ENCODE data around the gene CA10. TPM values are rescaled to one million over a fixed set of nuclear protein-coding genes. Genes with fewer than 3 reads are reported as not detected.

The CA10 gene
- total RNA-seq, 1 experiment from 2014 or later: not detected

GRCh38 chr17:51819341-51820219 lies 338.9 kb downstream of the CA10 start:
- H3K4me3 ChIP-seq: no peak overlapping the region
- H3K4me1 ChIP-seq (replicated peaks): no peaks in the 10 kb centered on the region; the same call in 1 of the 2 replicates
- no peaks in the 10 kb centered on the region for H3K36me3 ChIP-seq
- no peak overlapping the region for H3K27ac ChIP-seq
- DNase-seq (ENCODE audit: low read depth in 1 of 2, low spot score in 2 of 2): no peak
- H3K27me3 ChIP-seq (replicated peaks): no peaks in the 10 kb centered on the region
- H3K9me3 ChIP-seq (replicated peaks): no peaks in the 10 kb centered on the region

- H3K27me3 ChIP-seq (replicated peaks): no peaks in the 10 kb centered on the region
- no peak for DNase-seq (ENCODE audit: low read depth in 1 of 2, low spot score in 2 of 2)
- no peaks in the 10 kb centered on the region for H3K36me3 ChIP-seq
- no peaks in the 10 kb centered on the region; the same call in 1 of the 2 replicates for H3K4me1 ChIP-seq (replicated peaks)
- H3K27ac ChIP-seq: no peak overlapping the region
- H3K9me3 ChIP-seq (replicated peaks): no peaks in the 10 kb centered on the region
- H3K4me3 ChIP-seq: no peak overlapping the region
Measured at GRCh38 chr17:51818777-51819176, 339.7 kb downstream of the CA10 start.

GRCh38 chr17:51817955-51818354 lies 340.6 kb downstream of the CA10 start:
- no peak overlapping the region for H3K4me3 ChIP-seq
- H3K27ac ChIP-seq: no peak overlapping the region
- no peaks in the 10 kb centered on the region for H3K36me3 ChIP-seq
- H3K27me3 ChIP-seq (replicated peaks): no peaks in the 10 kb centered on the region
- no peak for DNase-seq (ENCODE audit: low read depth in 1 of 2, low spot score in 2 of 2)
- H3K9me3 ChIP-seq (replicated peaks): no peaks in the 10 kb centered on the region
- no peaks in the 10 kb centered on the region; the same call in 1 of the 2 replicates for H3K4me1 ChIP-seq (replicated peaks)

- Histone ChIP-seq H3K36me3 (no peaks in the 10 kb centered on the region), H3K4me3 (no peak overlapping the region), H3K4me1 (replicated peaks) (no peaks in the 10 kb centered on the region; the same call in 1 of the 2 replicates), H3K27ac (no peak overlapping the region), H3K27me3 (replicated peaks) (no peaks in the 10 kb centered on the region), H3K9me3 (replicated peaks) (no peaks in the 10 kb centered on the region)
- DNase-seq (ENCODE audit: low read depth in 1 of 2, low spot score in 2 of 2): no peak
Measured at GRCh38 chr17:51817117-51817516, 341.4 kb downstream of the CA10 start.

- no peak for DNase-seq (ENCODE audit: low read depth in 1 of 2, low spot score in 2 of 2)
- no peaks in the 10 kb centered on the region for H3K27me3 ChIP-seq (replicated peaks)
- no peaks in the 10 kb centered on the region; the same call in 1 of the 2 replicates for H3K4me1 ChIP-seq (replicated peaks)
- no peaks in the 10 kb centered on the region for H3K36me3 ChIP-seq
- H3K27ac ChIP-seq: no peak overlapping the region
- H3K4me3 ChIP-seq: no peak overlapping the region
- no peaks in the 10 kb centered on the region for H3K9me3 ChIP-seq (replicated peaks)
Measured at GRCh38 chr17:51815097-51815496, 343.4 kb downstream of the CA10 start.

GRCh38 chr17:51814521-51814920 lies 344.0 kb downstream of the CA10 start:
- Histone ChIP-seq H3K27ac (no peak overlapping the region), H3K4me3 (no peak overlapping the region), H3K36me3 (no peaks in the 10 kb centered on the region), H3K4me1 (replicated peaks) (no peaks in the 10 kb centered on the region; the same call in 1 of the 2 replicates), H3K27me3 (replicated peaks) (no peaks in the 10 kb centered on the region), H3K9me3 (replicated peaks) (no peaks in the 10 kb centered on the region)
- no peak for DNase-seq (ENCODE audit: low read depth in 1 of 2, low spot score in 2 of 2)

GRCh38 chr17:51813784-51814174 lies 344.7 kb downstream of the CA10 start:
- H3K27ac ChIP-seq: no peak overlapping the region
- no peak for DNase-seq (ENCODE audit: low read depth in 1 of 2, low spot score in 2 of 2)
- H3K4me3 ChIP-seq: no peak overlapping the region
- H3K36me3 ChIP-seq: no peaks in the 10 kb centered on the region
- no peaks in the 10 kb centered on the region; the same call in 1 of the 2 replicates for H3K4me1 ChIP-seq (replicated peaks)
- H3K9me3 ChIP-seq (replicated peaks): no peaks in the 10 kb centered on the region
- H3K27me3 ChIP-seq (replicated peaks): no peaks in the 10 kb centered on the region

GRCh38 chr17:51813140-51813783 lies 345.3 kb downstream of the CA10 start:
- no peaks in the 10 kb centered on the region for H3K36me3 ChIP-seq
- H3K4me1 ChIP-seq (replicated peaks): no peaks in the 10 kb centered on the region; the same call in 1 of the 2 replicates
- H3K27ac ChIP-seq: no peak overlapping the region
- no peaks in the 10 kb centered on the region for H3K9me3 ChIP-seq (replicated peaks)
- no peak overlapping the region for H3K4me3 ChIP-seq
- no peaks in the 10 kb centered on the region for H3K27me3 ChIP-seq (replicated peaks)
- no peak for DNase-seq (ENCODE audit: low read depth in 1 of 2, low spot score in 2 of 2)

GRCh38 chr17:51807460-51807859 lies 351.1 kb downstream of the CA10 start:
- H3K27ac ChIP-seq: no peak overlapping the region
- H3K4me1 ChIP-seq (replicated peaks): no peaks in the 10 kb centered on the region
- no peak overlapping the region for H3K4me3 ChIP-seq
- DNase-seq (ENCODE audit: low read depth in 1 of 2, low spot score in 2 of 2): no peak
- H3K9me3 ChIP-seq (replicated peaks): no peaks in the 10 kb centered on the region
- H3K36me3 ChIP-seq: no peaks in the 10 kb centered on the region
- no peaks in the 10 kb centered on the region for H3K27me3 ChIP-seq (replicated peaks)

- no peaks in the 10 kb centered on the region for H3K9me3 ChIP-seq (replicated peaks)
- no peak overlapping the region for H3K27ac ChIP-seq
- no peak for DNase-seq (ENCODE audit: low read depth in 1 of 2, low spot score in 2 of 2)
- no peaks in the 10 kb centered on the region for H3K27me3 ChIP-seq (replicated peaks)
- H3K4me3 ChIP-seq: no peak overlapping the region
- no peaks in the 10 kb centered on the region for H3K4me1 ChIP-seq (replicated peaks)
- no peaks in the 10 kb centered on the region for H3K36me3 ChIP-seq
Measured at GRCh38 chr17:51805765-51806164, 352.7 kb downstream of the CA10 start.

- H3K36me3 ChIP-seq: no peaks in the 10 kb centered on the region
- no peaks in the 10 kb centered on the region for H3K27me3 ChIP-seq (replicated peaks)
- no peak overlapping the region for H3K4me3 ChIP-seq
- no peaks in the 10 kb centered on the region for H3K9me3 ChIP-seq (replicated peaks)
- no peaks in the 10 kb centered on the region for H3K4me1 ChIP-seq (replicated peaks)
- no peak overlapping the region for H3K27ac ChIP-seq
- no peak for DNase-seq (ENCODE audit: low read depth in 1 of 2, low spot score in 2 of 2)
Measured at GRCh38 chr17:51805185-51805584, 353.3 kb downstream of the CA10 start.

GRCh38 chr17:51803161-51803560 lies 355.4 kb downstream of the CA10 start:
- H3K4me3 ChIP-seq: no peak overlapping the region
- DNase-seq (ENCODE audit: low read depth in 1 of 2, low spot score in 2 of 2): no peak
- H3K4me1 ChIP-seq (replicated peaks): no peaks in the 10 kb centered on the region
- H3K27me3 ChIP-seq (replicated peaks): no peaks in the 10 kb centered on the region
- no peaks in the 10 kb centered on the region for H3K36me3 ChIP-seq
- H3K9me3 ChIP-seq (replicated peaks): no peaks in the 10 kb centered on the region
- H3K27ac ChIP-seq: no peak overlapping the region

GRCh38 chr17:51802544-51802943 lies 356.0 kb downstream of the CA10 start:
- Histone ChIP-seq H3K9me3 (replicated peaks) (no peaks in the 10 kb centered on the region), H3K27ac (no peak overlapping the region), H3K36me3 (no peaks in the 10 kb centered on the region), H3K4me1 (replicated peaks) (no peaks in the 10 kb centered on the region), H3K4me3 (no peak overlapping the region), H3K27me3 (replicated peaks) (no peaks in the 10 kb centered on the region)
- DNase-seq (ENCODE audit: low read depth in 1 of 2, low spot score in 2 of 2): no peak

GRCh38 chr17:51801626-51802025 lies 356.9 kb downstream of the CA10 start:
- no peaks in the 10 kb centered on the region for H3K36me3 ChIP-seq
- no peaks in the 10 kb centered on the region for H3K27me3 ChIP-seq (replicated peaks)
- H3K4me3 ChIP-seq: no peak overlapping the region
- H3K4me1 ChIP-seq (replicated peaks): no peaks in the 10 kb centered on the region
- H3K9me3 ChIP-seq (replicated peaks): no peaks in the 10 kb centered on the region
- H3K27ac ChIP-seq: no peak overlapping the region
- no peak for DNase-seq (ENCODE audit: low read depth in 1 of 2, low spot score in 2 of 2)
